ENCODE measurements around the gene SFXN4.

DNA sequence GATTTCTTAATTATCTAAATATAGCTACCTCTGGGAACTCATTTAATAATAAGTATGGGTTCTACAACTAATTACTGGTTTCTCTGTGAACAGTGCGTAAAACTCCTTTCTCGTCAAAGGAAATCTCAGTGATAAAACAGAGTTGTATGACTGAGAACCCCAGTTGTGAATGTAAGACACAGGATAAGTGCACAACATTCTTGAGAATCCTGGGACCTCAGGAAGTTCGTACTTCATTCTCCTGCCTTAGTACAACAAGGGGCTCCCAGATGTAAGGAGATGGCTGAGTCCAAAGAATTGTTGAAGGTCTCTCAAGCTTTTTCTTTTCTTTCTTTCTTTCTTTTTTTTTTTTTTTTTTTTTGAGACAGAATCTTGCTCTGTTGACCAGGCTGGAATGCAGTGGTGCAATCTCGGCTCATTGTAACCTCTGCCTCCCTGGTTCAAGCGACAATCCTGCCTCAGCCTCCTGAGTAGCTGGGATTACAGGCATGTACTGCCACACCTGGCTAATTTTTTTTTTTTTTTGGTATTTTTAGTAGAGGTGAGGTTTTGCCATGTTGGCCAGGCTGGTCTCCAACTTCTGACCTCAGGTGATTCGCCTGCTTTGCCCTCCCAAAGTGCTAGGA is 49.1 kb downstream of the SFXN4 start:
- TF ChIP-seq, protein P1, sequence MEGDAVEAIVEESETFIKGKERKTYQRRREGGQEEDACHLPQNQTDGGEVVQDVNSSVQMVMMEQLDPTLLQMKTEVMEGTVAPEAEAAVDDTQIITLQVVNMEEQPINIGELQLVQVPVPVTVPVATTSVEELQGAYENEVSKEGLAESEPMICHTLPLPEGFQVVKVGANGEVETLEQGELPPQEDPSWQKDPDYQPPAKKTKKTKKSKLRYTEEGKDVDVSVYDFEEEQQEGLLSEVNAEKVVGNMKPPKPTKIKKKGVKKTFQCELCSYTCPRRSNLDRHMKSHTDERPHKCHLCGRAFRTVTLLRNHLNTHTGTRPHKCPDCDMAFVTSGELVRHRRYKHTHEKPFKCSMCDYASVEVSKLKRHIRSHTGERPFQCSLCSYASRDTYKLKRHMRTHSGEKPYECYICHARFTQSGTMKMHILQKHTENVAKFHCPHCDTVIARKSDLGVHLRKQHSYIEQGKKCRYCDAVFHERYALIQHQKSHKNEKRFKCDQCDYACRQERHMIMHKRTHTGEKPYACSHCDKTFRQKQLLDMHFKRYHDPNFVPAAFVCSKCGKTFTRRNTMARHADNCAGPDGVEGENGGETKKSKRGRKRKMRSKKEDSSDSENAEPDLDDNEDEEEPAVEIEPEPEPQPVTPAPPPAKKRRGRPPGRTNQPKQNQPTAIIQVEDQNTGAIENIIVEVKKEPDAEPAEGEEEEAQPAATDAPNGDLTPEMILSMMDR (conservative IDR thresholded peaks at IDR 0.05; ENCODE audit: low read depth, low read length): no peak
- no peak for TF ChIP-seq EZH2 (IDR thresholded peaks at IDR 0.05; ENCODE audit: borderline replicate concordance, low read depth, low read length, poor library complexity, severe bottlenecking)
